Pulmonary artery endothelial cell (primary cell): ENCODE data around the gene RGS7. TPM values are rescaled to one million over a fixed set of nuclear protein-coding genes. Genes with fewer than 3 reads are reported as not detected.
"Not testable (repeated sequence)": the region's sequence is repeated elsewhere in the genome, so short reads cannot be mapped to it uniquely, and the experiment has no call there.

Source experiments
- DNase-seq: peaks from one replicate; pipeline ENCODE4 v3.0.0-alpha.2; 2011; ENCODE audit warnings: low read depth, low spot score
- total RNA-seq: library from RNA; depleted of rRNA; stranded (reverse); fragments of >200 nt; gene quantifications from 2 replicates; pipeline ENCODE4 v1.2.3, GENCODE V29; 2014

Gene RGS7
- total RNA-seq, 1 donor from 2014 or later = 0.40 TPM

DNA sequence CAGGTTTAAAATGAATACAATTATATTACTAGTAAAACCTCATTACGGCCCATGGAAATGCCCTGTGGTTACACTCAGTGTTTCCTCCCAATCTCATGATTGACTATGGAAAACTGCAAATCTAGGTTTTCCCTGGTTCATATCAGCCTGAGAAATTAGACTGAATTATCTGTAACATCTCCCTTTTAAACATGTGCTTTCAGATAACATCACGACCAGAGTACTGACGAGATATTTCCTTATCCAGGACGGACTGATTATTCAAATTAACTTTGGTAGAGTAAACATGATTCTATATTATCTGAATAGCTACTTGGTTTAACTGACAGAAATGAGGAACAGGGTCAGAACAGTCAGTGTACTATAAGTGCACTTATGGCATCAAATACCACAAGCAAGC lies 82.3 kb downstream of the RGS7 start:
- DNase-seq = no peak

DNA sequence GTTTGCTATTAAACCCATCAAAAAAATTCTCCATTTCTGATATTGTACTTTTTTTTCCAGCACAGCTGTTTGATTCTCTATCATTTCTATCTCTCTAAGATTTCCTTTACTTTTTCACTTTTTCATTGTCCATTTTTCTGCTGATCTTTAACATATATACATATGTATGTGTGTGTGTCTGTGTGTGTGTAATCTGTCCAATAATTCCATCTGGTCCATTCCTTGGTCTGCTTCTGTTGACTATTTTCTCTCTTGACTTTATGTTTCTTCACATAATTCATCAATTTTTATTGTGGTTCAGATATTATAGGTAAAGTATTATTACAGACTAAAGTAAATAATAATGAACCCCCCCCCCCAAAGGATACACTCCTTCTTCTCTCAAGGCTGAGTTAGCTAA lies 84.2 kb downstream of the RGS7 start:
- DNase-seq = no peak

DNA sequence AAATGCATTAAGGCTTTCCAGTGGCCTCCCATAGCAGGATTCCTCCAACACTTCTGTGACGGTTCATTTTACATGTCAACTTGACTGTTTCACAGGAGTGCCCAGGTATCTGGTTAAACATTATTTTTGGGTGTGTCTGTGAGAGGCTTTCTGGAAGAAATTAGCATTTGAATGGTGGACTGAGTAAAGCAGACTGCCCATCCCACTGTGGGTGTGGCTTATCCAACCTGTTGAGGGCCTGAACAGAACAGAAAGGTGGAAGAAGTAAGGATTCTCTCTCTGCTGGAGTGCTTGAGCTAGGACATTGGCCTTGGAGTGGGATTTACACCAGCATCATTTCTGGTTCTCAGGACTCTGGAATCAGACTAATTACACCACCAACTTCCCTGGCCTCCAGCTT lies 85.6 kb downstream of the RGS7 start:
- DNase-seq = no peak

- DNase-seq = no peak
Observed at GRCh38 chr1:241270016-241270415, 87.0 kb downstream of the RGS7 start.

DNA sequence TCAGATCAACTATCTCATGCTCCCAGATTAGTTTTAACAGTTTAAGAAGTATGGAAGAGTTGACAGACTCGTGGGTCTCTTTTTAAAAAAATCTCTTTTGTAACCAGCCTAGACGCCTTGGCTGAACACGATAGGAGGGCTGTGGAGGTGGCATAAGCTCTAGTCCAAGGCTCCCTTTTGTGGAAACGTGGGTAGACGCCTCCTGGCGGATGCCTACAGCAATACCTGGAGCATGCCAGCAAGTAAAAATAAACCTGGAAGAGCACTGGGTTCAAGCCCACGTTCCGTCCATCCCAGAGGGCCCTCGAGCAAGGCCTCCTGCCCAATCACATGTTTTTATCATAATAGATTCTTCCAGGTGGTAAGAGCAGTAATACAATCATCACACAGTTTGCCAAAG lies 87.9 kb downstream of the RGS7 start:
- no peak for DNase-seq

DNA sequence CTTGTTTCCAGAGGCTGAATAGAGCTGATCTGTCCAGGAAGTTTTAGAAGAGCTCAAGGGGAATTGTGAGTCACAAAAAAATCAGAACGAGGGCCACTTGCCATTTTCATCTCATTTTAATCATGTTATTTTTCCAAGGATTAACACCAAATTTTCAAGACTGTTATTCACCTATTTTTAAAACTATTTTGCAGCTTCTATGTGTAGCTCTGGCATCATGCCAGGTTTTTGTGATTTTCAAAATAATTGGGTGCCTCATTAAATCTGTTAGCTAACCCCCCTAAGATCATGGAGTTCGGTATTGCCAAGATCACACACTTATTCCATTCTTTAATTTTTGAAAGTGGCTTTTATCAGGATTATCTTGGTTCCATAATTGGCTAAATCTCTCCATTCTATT lies 90.9 kb downstream of the RGS7 start:
- no peak for DNase-seq

GRCh38 chr1:241265428-241265827 lies 91.6 kb downstream of the RGS7 start:
- DNase-seq = no peak

DNA sequence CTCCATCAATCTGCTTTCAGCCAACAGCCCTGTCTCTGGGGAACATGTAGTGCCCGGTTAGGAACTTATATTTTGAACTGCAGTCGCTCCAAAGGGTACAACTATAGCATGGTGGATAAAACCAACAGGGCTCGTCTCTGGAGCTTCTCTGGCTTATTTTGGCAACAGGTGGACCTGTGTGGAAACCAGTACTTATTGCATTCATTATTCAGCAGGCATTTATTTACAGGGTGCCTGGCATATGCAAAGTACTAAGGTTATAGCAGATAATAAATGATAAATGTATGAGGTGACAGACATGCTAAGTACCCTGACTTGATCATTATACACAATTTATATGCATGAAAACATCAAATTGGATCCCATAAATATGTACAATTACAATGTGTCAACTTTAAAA lies 93.7 kb downstream of the RGS7 start:
- DNase-seq = no peak

GRCh38 chr1:241253471-241253870 lies 103.5 kb downstream of the RGS7 start:
- no peak for DNase-seq

DNA sequence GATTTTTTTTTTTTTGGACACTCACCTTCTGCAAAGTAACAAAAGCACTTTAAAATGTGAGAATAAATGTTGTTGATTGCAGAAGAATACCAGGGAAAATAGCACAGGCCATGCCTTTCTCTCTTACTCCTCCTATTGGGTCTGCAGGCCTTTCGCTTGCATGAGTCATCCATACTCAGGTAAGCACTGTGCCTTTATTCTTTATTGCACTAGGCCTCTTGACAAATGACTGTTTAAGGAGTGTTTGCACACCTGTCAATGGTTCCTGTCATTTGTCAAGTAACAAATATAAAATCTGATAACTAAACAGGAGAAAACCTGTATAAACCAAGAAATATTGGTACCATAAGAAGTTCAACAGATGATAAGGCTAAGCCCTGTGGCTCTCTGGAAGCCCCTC lies 106.5 kb downstream of the RGS7 start:
- DNase-seq = no peak

DNA sequence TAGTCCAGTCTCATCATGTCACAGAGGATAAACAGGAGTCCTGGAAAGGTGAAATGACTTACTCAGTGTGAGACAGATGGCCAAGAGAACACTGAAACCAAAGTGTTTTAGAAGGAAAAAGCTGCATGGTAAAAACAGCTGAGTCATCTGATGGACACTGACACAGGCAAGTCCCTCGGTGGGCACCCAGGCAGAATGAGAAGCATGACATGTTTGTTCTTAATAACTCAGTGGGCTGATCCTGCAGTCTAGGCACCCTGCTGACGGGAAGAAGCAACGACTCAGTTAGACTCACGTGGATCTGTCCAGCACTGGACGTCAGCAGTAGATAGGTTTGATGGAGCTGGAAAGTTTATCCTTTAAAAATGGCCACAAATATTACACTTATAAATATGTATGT lies 116.9 kb downstream of the RGS7 start:
- no peak for DNase-seq

DNA sequence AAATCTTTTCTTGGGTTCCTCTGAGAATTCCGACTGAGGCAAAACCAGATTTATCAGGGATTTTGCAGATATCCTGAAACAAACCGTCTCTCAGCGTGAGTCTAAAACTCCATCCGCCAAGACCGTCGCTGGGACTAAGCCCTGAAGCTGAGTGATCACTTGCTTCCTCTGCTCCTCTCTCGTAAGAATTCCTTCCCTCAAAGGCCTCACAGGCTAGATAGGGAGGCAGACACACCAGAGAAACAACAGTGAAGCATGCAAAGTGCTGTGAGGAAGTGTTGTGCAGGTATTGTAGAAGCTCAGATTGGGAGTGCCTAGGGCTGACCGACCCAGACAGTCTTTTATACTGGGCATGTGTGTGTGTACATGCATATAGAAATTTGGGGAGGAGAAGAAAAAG lies 119.1 kb downstream of the RGS7 start:
- DNase-seq = no peak

- DNase-seq = no peak
Observed at GRCh38 chr1:241235256-241235897, 121.6 kb downstream of the RGS7 start.

DNA sequence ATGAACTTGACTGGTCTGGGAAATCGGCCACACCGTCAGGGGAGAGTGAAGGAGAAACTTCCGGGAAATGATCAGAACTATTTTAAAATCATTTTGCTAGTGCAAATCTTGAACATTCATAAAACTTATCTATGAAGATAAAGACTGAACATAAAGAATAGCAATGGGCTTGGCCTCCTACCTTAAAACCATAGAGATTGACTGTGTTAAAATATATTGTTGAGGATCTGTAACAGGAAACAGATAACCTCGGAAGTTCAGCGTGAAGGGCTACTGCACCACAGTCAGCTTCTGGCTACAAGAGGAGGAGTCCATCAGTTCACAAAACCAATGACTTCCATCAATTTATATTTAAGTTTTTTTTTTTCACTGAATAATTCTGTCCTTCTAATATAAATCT lies 127.3 kb downstream of the RGS7 start:
- DNase-seq = no peak

DNA sequence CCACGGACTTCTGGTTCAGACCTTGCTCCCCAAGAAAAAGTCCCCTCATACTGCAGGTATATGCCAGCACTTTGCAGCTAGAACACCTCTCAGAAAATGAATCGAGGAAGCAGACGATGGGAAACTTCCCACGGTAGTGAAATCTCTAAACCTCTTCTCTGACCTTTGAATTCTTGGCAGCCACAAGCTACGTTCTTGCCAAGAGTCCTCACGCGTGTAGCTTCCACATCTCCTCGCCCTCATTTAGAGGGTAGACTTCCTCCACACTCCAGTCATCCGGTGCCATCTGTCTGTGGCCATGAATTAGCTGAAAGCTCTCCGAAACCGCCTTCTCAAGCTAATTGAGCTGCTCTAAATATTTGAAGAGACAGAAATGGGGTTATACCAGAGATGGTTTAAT lies 127.8 kb downstream of the RGS7 start:
- no peak for DNase-seq

- no peak for DNase-seq
Observed at GRCh38 chr1:241228339-241228738, 128.7 kb downstream of the RGS7 start.

DNA sequence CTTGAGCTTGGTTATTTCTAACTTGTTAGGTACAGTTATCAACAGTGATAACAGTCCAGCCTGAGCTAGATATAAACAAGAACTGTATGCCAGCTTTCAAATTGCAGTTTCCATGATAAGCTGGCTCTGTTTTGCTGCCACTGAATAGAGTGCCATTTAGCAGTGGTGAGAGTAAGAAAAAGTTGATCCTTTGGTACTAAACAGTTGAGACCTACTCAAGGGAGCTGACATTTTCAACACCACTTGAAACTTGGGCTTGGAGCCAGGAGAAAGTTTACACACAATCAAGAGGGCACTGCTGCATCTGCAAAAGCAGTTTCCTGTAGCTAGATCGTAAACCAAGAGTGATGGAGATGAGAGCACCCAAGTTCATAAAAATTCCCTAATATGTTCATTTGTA lies 131.3 kb downstream of the RGS7 start:
- DNase-seq = no peak

DNA sequence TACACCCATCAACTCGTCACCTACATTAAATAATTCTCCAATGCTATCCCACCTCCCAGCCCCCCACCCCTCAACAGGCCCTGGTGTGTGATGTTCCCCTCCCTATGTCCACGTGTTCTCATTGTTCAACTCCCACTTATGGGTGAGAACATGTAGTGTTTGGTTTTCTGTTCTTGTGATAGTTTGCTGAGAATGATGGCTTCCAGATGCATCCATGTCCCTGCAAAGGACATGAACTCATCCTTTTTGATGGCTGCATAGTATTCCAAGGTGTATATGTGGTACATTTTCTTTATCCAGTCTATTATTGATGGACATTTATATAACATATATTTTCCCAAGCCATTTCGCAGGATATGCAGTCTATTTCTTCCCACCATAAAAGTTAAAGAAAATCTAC lies 132.8 kb downstream of the RGS7 start:
- not testable (repeated sequence) for DNase-seq

GRCh38 chr1:241222813-241223212 lies 134.2 kb downstream of the RGS7 start:
- DNase-seq = not testable (repeated sequence)

DNA sequence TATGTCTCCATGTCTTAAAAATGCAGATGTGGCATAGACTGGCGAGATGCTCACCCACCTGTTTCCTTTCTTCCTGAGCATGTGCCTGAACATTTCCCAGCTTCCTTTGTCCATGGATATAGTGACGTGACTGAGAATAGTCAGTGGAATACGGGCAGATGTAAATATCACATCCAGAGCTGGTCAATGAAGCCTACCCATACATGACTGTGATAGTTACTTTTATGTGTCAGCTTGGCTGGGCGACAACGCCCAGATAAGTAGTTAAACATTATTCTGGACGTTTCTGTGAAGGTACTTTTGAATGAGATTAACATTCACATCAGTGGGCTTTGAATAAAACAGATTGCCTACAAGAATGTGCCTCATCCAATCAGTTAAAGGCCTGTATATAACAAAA lies 135.7 kb downstream of the RGS7 start:
- no peak for DNase-seq

- not testable (repeated sequence) for DNase-seq
Observed at GRCh38 chr1:241220913-241221312, 136.1 kb downstream of the RGS7 start.

- DNase-seq = no peak
Observed at GRCh38 chr1:241219449-241219848, 137.6 kb downstream of the RGS7 start.

DNA sequence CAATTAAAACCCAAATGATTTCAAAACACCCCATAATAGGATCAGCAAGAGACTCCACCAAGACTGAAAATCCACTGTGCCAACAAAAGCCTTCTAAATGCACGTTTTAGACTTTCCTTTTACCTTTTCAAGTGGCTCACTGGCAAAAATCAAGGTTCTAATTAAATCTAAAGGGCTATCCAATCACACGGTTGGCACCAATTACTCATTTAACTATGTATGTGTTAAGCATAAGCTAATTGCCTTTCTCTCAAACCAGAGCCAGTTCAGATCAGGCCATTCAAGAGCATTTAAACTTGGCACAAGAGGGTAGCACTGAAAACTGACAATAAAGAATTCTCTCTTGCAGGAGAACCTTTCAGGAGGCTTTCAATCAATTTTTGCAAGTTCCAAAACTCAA lies 139.5 kb downstream of the RGS7 start:
- DNase-seq = no peak

DNA sequence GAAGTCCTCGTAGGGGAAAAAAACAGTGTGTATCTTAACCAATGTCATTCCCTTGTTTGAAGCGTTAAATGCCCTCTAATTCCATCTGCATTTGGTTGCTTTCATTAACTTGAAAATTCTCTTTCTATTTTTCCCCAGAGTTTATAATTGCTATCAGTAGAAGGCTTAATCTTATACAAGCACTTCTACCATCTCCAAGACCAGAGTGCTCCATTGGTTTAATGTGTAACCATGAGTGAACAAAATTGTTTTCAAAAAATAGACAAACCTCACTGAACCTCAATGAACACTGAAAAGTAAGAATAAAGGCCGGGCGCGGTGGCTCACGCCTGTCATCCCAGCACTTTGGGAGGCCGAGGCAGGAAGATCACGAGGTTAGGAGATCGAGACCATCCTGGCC lies 141.3 kb downstream of the RGS7 start:
- DNase-seq = no peak
